Measurements from ENCODE around the gene HOXC13. TPM values are rescaled to one million over a fixed set of nuclear protein-coding genes. Genes with fewer than 3 reads are reported as not detected.

HOXC13 gene
- total RNA-seq, 4 donors from 2014 or later = not detected

DNA sequence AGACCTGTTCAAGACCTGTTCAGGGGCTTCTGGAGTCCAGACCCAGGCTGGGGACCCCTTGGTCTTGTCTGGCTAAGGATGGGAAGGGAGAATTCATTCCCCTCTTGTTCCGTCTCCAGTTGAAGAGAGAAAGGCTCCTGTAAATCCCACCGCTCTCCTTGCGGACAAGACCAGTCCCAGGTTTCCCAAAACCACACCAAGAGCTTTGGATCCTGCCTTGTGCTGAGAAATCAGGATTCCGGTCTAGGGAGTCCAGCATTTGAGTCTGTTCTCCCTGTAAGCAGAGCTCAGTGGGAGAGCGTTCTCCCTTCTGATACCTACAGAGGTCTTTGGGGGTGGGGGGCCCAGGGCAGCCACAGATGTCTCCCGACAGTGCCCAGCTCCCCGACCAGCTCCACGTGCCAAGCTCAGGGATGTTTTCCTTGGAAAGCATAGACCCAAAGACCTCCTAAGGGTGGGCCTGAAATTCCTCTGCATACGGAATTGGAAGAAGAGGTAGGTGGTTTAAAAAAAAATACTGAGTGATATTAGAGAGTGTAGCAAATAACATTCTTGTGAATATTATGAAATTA is 1.9 kb downstream of the HOXC13 start:
- H3K36me3 ChIP-seq = no peaks in the 10 kb centered on the region
- H3K27me3 ChIP-seq = peaks cover 18 to 100% (median 91%) of the 10 kb centered on the region in 4 donors
- no peaks in the 10 kb centered on the region for H3K9me3 ChIP-seq
- H3K4me3 ChIP-seq = no peak overlapping the region
- TF ChIP-seq POLR2AphosphoS5 (IDR thresholded peaks at IDR 0.05) (no peak), POLR2A (IDR thresholded peaks at IDR 0.05; ENCODE audit: low read depth) (no peak), EP300 (IDR thresholded peaks at IDR 0.05) (no peak)
- TF ChIP-seq, protein P1, sequence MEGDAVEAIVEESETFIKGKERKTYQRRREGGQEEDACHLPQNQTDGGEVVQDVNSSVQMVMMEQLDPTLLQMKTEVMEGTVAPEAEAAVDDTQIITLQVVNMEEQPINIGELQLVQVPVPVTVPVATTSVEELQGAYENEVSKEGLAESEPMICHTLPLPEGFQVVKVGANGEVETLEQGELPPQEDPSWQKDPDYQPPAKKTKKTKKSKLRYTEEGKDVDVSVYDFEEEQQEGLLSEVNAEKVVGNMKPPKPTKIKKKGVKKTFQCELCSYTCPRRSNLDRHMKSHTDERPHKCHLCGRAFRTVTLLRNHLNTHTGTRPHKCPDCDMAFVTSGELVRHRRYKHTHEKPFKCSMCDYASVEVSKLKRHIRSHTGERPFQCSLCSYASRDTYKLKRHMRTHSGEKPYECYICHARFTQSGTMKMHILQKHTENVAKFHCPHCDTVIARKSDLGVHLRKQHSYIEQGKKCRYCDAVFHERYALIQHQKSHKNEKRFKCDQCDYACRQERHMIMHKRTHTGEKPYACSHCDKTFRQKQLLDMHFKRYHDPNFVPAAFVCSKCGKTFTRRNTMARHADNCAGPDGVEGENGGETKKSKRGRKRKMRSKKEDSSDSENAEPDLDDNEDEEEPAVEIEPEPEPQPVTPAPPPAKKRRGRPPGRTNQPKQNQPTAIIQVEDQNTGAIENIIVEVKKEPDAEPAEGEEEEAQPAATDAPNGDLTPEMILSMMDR (IDR thresholded peaks at IDR 0.05) = no peak
- intact Hi-C loops (cut with DNase I) = no loop called here
- peaks cover 9 to 38% (median 26%) of the 10 kb centered on the region in 4 donors for H3K4me1 ChIP-seq
- DNase-seq (ENCODE audit: extremely low spot score) = no peak
- H3K27ac ChIP-seq (replicated peaks in 1 of 4) = no peak overlapping the region
- WGBS = 7% methylated on average over 9 of the region's 9 CpGs

DNA sequence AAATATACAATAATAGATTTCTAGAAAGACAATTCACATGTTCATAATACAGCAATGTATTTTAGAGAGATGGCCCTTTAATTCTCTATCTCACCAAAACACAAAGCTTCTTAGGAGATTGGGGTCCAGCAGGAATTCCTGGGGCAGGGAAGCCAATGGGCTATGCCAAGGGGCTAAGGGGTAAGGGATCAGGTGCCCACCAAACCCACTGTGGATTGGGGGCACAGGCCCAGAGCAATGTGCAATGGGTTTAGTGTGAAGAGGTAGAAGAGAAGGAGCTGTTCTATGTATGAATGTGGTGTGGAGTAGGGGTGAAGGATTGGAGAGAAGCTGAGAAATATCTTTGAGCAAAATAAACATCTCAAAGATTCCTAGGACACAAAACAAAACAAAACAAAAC is 2.6 kb downstream of the HOXC13 start:
- Histone ChIP-seq H3K9me3 (no peaks in the 10 kb centered on the region), H3K27me3 (peaks cover 13 to 100% (median 91%) of the 10 kb centered on the region in 4 donors), H3K36me3 (no peaks in the 10 kb centered on the region), H3K4me1 (peaks cover 6 to 32% (median 22%) of the 10 kb centered on the region in 4 donors), H3K4me3 (no peak overlapping the region), H3K27ac (replicated peaks in 1 of 4) (no peak overlapping the region)
- TF ChIP-seq EP300 (IDR thresholded peaks at IDR 0.05) (no peak), POLR2A (IDR thresholded peaks at IDR 0.05; ENCODE audit: low read depth) (no peak), POLR2AphosphoS5 (IDR thresholded peaks at IDR 0.05) (no peak)
- TF ChIP-seq, protein P1 (IDR thresholded peaks at IDR 0.05) = no peak
- intact Hi-C loops (cut with DNase I) = no loop called here
- DNase-seq (ENCODE audit: extremely low spot score) = no peak

DNA sequence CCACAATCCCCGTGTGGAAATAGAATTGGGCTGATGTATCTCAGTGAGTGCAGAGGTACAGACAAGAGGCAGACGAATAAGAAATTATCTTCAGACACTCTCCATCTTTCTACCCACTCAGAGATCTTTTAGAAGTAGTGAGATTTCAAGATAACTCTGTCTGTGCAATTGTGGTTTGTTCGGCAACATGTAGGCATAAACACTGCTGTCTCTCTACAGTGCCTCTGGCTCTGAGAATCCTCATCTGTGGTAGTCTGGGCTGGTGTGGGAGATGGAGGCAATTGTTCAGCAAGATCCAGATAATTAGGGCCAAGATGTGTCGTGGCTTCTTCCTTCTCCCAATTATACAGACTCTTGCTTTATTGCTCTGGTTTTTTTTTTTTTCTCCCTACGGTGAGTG is 3.1 kb downstream of the HOXC13 start:
- intact Hi-C loops (cut with DNase I) = no loop called here
- Histone ChIP-seq H3K9me3 (no peaks in the 10 kb centered on the region), H3K4me1 (peaks cover 6 to 32% (median 22%) of the 10 kb centered on the region in 4 donors), H3K4me3 (no peak overlapping the region), H3K36me3 (no peaks in the 10 kb centered on the region), H3K27ac (replicated peaks in 1 of 4) (no peak overlapping the region), H3K27me3 (peaks cover 13 to 100% (median 88%) of the 10 kb centered on the region in 4 donors)
- 25% methylated on average over 5 of the region's 5 CpGs for WGBS
- TF ChIP-seq EP300 (IDR thresholded peaks at IDR 0.05) = no peak
- no peak for TF ChIP-seq POLR2A (IDR thresholded peaks at IDR 0.05; ENCODE audit: low read depth)
- TF ChIP-seq POLR2AphosphoS5 (IDR thresholded peaks at IDR 0.05) = no peak
- TF ChIP-seq, protein P1 (IDR thresholded peaks at IDR 0.05) = no peak
- DNase-seq (ENCODE audit: extremely low spot score) = no peak

DNA sequence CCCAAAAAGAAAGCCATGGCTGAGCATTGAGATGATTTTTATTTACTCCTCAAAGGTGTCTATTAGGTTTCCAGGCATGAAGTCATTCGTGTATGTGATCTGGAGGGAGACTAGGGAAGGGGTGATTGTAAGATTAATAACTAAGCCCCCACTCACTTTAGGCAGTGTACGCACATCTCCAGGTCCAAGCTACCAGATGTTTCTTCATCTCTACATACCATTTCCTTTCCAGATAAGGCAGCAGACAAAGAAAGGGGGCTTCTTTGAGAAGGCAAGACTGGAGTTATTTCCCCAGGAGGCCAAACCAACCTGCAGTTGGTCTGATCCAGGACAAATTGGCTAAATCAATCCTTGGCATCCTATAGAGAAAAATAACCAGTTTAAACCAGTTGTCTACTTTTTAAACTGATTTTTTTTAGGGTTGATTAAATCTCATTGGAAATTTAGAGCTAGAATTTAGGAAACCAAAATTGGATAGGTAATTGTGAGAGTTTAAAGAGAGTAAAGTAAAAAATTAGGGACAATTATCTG is 3.9 kb downstream of the HOXC13 start:
- H3K4me3 ChIP-seq = no peak overlapping the region
- no peak for DNase-seq (ENCODE audit: extremely low spot score)
- H3K4me1 ChIP-seq = peaks cover 6 to 32% (median 22%) of the 10 kb centered on the region in 4 donors
- H3K27ac ChIP-seq (replicated peaks in 1 of 4) = no peak overlapping the region
- intact Hi-C loops (cut with DNase I) = no loop called here
- H3K36me3 ChIP-seq = no peaks in the 10 kb centered on the region
- TF ChIP-seq, protein P1 (IDR thresholded peaks at IDR 0.05) = no peak
- no peak for TF ChIP-seq POLR2AphosphoS5 (IDR thresholded peaks at IDR 0.05)
- TF ChIP-seq POLR2A (IDR thresholded peaks at IDR 0.05; ENCODE audit: low read depth) = no peak
- TF ChIP-seq EP300 (IDR thresholded peaks at IDR 0.05) = no peak
- H3K27me3 ChIP-seq = peaks cover 9 to 100% (median 83%) of the 10 kb centered on the region in 4 donors
- WGBS = 33% methylated on average over 2 of the region's 2 CpGs
- H3K9me3 ChIP-seq = no peaks in the 10 kb centered on the region
